Calu3 (cell line): ENCODE results near the gene SLC66A2. TPM values are rescaled to one million over a fixed set of nuclear protein-coding genes. Genes with fewer than 3 reads are reported as not detected.

ENCODE experiments used
- BruUV-seq: library from RNA; stranded (reverse); fragments of 400-500 nt; replicated peaks from 2 replicates; lab custom pipeline; 2021; lab: Mats Ljungman, UMichigan
- CTCF ChIA-PET: fragments of 300-600 bp; sonication (Branson Sonifier 250); formaldehyde crosslinking; loops from one replicate; lab custom pipeline; 2022; ENCODE audit warnings: antibody characterized with exemption; lab: Charles Lee
- DNase-seq: peaks from one replicate; pipeline ENCODE4 v3.0.0; 2022
- H3K27ac Mint-ChIP-seq: one replicate; pipeline ENCODE4 v1.8.0; 2022; ENCODE audit warnings: mixed read lengths; ENCODE audit not compliant: unreplicated experiment
- H3K27me3 Mint-ChIP-seq: one replicate; pipeline ENCODE4 v1.8.0; 2022; ENCODE audit warnings: mixed read lengths; ENCODE audit not compliant: unreplicated experiment
- H3K36me3 Mint-ChIP-seq: one replicate; pipeline ENCODE4 v1.8.0; 2022; ENCODE audit warnings: mild to moderate bottlenecking, moderate library complexity, mixed read lengths; ENCODE audit not compliant: insufficient read depth, unreplicated experiment
- H3K4me1 Mint-ChIP-seq: one replicate; pipeline ENCODE4 v1.8.0; 2022; ENCODE audit warnings: mild to moderate bottlenecking, low read depth, mixed read lengths; ENCODE audit not compliant: unreplicated experiment
- H3K4me3 Mint-ChIP-seq: one replicate; pipeline ENCODE4 v1.8.0; 2022; ENCODE audit warnings: mild to moderate bottlenecking, low read depth, moderate library complexity, mixed read lengths; ENCODE audit not compliant: unreplicated experiment
- H3K9me3 Mint-ChIP-seq: one replicate; pipeline ENCODE4 v1.8.0; 2022; ENCODE audit warnings: low read depth, mixed read lengths; ENCODE audit not compliant: unreplicated experiment
- CTCF ChIP-seq: fragments of 200-600 bp; IDR thresholded peaks from one replicate; pipeline ENCODE4 v1.8.0; 2022; ENCODE audit warnings: antibody characterized with exemption; ENCODE audit not compliant: unreplicated experiment
- intact Hi-C: fragments of 100-400 bp; cut with micrococcal nuclease; formaldehyde crosslinking; loops from one replicate; pipeline ENCODE4 v1.10.0; 2022; ENCODE audit not compliant: unreplicated experiment
- total RNA-seq: library from RNA; stranded (reverse); gene quantifications from 2 replicates; pipeline ENCODE4 v1.2.3, GENCODE V29; 2022

SLC66A2 gene
- total RNA-seq, 1 experiment from 2014 or later, result 19.5 TPM

GRCh38 chr18:79857082-79857671, 94.3 kb downstream of the SLC66A2 start:
- no peak for TF ChIP-seq CTCF
- peaks cover 5% of the 10 kb centered on the region for H3K36me3 Mint-ChIP-seq
- peaks cover 3% of the 10 kb centered on the region for H3K9me3 Mint-ChIP-seq
- CTCF ChIA-PET, result no interaction called here
- no peak overlapping the region for H3K4me3 Mint-ChIP-seq
- peaks cover 14% of the 10 kb centered on the region for H3K27me3 Mint-ChIP-seq
- intact Hi-C loops, result no loop called here
- no TSS peak for BruUV-seq
- H3K4me1 Mint-ChIP-seq, result no peaks in the 10 kb centered on the region
- DNase-seq, result no peak
- peak overlapping the region; percentile 42 for H3K27ac Mint-ChIP-seq

- no peak for TF ChIP-seq CTCF
- no peak for DNase-seq
- CTCF ChIA-PET, result no interaction called here
- H3K9me3 Mint-ChIP-seq, result peaks cover 3% of the 10 kb centered on the region
- no peaks in the 10 kb centered on the region for H3K4me1 Mint-ChIP-seq
- peaks cover 6% of the 10 kb centered on the region for H3K27me3 Mint-ChIP-seq
- H3K4me3 Mint-ChIP-seq, result no peak overlapping the region
- H3K36me3 Mint-ChIP-seq, result peaks cover 5% of the 10 kb centered on the region
- no peak overlapping the region for H3K27ac Mint-ChIP-seq
- no TSS peak for BruUV-seq
- intact Hi-C loops, result no loop called here
These were observed 95.1 kb downstream of the SLC66A2 start for GRCh38 chr18:79856119-79857007.

DNA sequence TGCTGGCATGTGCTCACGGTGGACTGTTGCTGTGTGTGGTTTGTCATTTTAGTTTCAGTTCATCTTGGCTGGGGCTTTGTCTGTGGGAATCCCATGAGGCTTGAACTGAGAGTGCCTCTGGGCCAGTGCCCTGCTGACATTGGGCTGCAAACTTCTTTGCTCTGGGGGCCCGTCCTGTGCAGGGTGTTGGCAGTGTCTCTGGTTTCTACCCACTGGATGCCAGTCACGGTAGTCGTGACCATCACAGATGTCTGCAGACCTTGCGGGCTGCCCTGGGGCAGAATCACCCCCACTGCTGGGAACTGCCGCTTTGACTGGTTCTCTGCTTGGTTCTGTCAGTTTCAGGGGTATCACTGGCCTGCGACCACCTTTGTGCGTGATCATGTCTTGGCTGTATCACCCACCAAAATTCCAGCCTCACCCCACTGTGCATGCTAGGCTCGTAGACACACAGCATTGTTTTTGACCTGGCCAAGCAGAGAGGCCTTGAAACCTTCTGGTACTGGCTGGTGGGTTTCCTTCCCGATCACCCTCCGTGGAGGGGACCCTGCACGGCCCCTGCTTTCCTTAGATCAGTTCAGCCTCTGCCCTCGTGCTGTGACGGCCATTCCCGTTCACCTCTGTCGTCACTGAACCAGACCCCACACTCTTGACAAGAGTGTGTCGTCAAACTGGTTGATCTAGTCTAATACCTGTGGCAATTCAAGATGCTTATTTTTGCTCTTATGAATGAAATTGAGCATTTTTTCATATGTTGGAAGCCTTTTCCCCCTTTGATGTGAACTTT, 96.1 kb downstream of the SLC66A2 start:
- intact Hi-C loops, result no loop called here
- CTCF ChIA-PET, result no interaction called here
- no peaks in the 10 kb centered on the region for H3K27me3 Mint-ChIP-seq
- BruUV-seq, result no TSS peak
- no peak for TF ChIP-seq CTCF
- DNase-seq, result no peak
- H3K36me3 Mint-ChIP-seq, result peaks cover 5% of the 10 kb centered on the region
- no peaks in the 10 kb centered on the region for H3K4me1 Mint-ChIP-seq
- H3K9me3 Mint-ChIP-seq, result peaks cover 3% of the 10 kb centered on the region
- no peak overlapping the region for H3K27ac Mint-ChIP-seq
- no peak overlapping the region for H3K4me3 Mint-ChIP-seq

GRCh38 chr18:79853993-79854364, 97.5 kb downstream of the SLC66A2 start:
- intact Hi-C loops, result no loop called here
- CTCF ChIA-PET, result interaction anchor here (0.6 kb wide), 1 partner anchor 138 kb away, joined by 4 read pairs; no protein-coding TSS in a partner anchor
- peaks cover 3% of the 10 kb centered on the region for H3K9me3 Mint-ChIP-seq
- H3K27me3 Mint-ChIP-seq, result no peaks in the 10 kb centered on the region
- peaks cover 5% of the 10 kb centered on the region for H3K36me3 Mint-ChIP-seq
- no peak for TF ChIP-seq CTCF
- no peak overlapping the region for H3K4me3 Mint-ChIP-seq
- no TSS peak for BruUV-seq
- no peak for DNase-seq
- H3K27ac Mint-ChIP-seq, result no peak overlapping the region
- H3K4me1 Mint-ChIP-seq, result no peaks in the 10 kb centered on the region
